ENCODE measurements around the gene SLC6A13.

The SLC6A13 gene

GRCh38 chr12:213527-213932 lies 49.1 kb downstream of the SLC6A13 start:
- no peak for DNase-seq

GRCh38 chr12:212715-213526 lies 49.7 kb downstream of the SLC6A13 start:
- DNase-seq, result no peak

DNA sequence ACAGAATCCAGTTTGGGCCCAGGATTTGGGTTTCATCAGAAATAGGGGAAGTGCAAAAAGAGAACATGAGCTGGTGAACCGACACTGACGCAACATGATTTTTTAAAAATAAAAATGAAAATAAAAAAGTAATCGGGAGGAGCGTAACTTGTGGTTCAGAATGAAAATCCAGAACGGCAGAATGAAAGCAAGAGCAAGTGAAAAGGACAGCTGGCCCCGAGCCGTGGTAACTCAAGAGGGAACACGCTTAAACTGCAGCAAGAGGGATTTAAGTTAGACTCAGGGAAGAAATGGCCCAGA lies 50.3 kb downstream of the SLC6A13 start:
- DNase-seq, result no peak

- DNase-seq, result no peak
These were observed 50.8 kb downstream of the SLC6A13 start for GRCh38 chr12:211639-212414.

GRCh38 chr12:211142-211465 lies 51.5 kb downstream of the SLC6A13 start:
- no peak for DNase-seq

- no peak for DNase-seq
These were observed 52.1 kb downstream of the SLC6A13 start for GRCh38 chr12:210277-211141.

DNA sequence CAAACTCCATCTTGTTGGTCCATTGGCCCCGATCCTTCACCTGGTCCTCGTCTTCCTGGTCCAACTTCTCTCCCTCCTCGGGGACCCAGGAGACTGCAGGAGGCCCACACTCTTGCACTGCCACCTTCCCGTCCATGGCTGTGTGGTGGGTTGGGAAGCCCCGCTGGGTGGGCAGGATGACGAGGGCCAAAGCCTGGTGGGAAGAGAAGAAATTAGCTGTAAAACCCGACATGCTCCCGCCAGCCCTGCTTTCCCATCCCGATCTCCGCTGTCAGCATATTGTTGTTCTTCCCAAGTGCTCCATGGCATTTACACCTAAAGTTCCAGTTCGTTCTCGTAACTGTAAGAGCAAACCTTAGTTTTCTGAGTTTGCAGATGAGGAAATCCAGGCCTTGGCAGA lies 52.8 kb downstream of the SLC6A13 start:
- DNase-seq, result no peak

DNA sequence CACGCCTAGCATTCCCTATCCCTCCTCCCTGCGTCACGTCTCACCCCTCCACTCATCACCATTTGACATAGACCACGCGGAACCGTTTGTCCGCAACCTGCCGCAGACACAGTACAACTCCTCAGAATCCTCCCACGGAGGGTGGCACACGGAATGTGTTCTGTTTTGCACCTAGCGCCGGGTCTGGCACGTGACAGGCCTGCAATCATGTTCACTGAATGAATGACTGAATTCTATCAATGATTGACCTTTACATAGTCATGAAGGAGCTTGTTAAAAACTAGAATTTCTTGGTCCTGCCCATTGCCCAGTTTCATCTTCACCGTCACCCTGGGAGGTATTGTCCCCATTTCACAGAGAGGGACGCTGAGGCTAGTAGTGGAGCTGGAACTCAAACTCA lies 53.4 kb downstream of the SLC6A13 start:
- DNase-seq, result no peak

DNA sequence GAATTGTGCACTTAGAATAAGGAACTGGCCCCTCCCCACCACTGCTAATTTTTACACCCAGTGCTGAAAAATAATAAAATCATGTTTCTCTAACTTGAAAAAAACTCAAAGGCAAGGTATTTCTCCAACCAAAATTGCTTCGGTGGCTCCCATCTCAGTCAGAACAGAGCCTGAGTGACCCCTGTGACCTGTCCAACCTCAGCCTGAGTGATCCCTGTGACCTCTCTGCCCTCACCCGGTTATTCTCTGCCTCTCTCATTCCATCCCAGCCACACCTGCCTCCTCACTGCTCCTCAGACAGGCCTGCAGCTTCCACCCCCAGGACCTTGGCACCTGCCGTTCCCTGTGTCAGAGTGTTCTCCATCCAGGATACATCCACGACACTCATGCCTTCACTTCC lies 53.8 kb downstream of the SLC6A13 start:
- no peak for DNase-seq

DNA sequence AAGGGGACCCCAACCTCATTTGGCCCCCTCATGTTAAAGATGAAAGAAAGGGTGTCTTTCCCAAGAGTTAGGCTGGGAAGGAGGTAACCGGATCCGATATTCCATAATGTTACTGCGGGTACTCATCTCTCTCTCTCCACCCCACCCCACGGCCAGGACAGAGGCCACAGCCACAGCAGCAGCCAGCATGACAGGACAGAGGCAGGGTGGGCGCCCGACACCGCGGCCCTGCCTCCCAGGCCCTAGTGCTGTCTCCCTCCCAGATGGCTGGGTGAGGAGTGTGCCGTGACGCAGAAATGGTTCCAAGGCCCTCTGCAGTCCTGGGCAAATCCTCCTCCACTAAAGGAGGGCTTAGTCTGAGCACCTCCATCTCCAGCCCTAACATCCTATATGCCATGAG lies 54.8 kb downstream of the SLC6A13 start:
- no peak for DNase-seq

DNA sequence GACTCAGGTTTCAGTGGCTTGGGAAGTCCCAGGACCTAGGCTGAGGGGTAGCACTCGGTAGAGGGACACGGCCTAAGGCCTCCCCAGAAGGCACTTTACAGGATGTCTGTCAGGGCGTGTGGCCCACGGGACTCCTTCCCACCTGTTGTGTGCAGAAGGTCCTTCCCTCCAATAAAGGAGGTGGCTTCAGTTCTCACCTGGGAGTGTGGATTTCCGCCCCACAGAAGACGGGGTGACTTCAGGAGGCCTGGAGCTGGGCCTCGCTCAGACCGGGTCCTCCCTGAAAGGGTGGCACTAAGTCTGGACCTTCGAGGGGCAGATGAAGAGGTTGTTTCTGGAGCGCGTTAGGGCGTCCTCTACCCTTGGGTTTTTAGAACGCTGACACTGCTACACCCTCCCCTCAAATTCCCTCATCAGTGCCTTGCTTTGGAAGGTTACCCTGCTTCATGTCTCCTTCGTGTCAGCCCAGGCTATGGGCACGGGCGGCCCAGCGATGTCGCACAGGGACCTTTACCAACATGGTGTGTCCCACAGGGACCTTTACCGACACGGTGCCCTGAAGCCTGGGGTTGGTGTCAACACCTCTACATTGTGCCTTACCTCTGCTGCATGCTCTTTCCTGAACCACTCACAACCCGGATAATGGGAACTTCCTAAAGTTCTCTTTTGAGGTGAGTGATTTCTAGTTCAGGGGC lies 55.7 kb downstream of the SLC6A13 start:
- no peak for DNase-seq

DNA sequence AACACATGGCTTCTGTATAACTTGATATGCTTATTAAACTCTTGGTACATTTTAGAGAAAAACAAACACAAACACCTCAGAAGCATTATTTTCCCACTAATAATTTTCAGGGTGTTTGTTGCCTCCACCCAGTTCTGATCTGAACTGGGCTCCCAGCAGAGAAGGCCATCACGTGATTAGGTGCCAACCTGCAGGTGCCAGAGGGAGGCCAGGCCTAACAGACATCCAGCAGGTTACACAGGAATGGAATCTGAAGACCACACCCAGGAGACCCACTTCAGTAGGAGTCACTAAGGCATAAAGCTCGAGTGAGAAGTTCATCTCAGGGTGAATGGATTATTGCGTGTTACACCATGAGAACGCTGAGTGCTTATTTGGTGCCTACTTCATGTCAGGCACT lies 57.6 kb downstream of the SLC6A13 start:
- DNase-seq, result no peak

DNA sequence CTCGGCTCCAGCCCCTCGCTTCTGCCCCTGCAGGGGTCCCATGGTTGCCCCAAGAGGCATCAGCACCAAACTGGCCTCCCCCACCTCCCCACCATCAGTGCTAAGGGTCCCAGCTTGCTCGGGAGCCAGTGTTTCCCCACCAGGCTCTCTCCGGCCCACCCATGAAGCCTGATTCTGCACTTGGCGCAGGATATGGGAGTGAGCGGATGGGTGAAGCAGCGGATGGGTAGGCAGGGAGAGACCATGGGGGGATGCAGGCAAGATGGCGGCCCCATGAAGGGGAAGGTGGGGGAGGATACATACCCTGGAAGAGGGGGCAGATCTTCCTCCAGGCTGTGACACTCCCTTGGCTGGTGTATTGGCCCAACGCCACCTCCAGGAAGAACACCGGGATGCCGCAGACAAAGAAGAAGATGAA lies 58.4 kb downstream of the SLC6A13 start:
- no peak for DNase-seq

DNA sequence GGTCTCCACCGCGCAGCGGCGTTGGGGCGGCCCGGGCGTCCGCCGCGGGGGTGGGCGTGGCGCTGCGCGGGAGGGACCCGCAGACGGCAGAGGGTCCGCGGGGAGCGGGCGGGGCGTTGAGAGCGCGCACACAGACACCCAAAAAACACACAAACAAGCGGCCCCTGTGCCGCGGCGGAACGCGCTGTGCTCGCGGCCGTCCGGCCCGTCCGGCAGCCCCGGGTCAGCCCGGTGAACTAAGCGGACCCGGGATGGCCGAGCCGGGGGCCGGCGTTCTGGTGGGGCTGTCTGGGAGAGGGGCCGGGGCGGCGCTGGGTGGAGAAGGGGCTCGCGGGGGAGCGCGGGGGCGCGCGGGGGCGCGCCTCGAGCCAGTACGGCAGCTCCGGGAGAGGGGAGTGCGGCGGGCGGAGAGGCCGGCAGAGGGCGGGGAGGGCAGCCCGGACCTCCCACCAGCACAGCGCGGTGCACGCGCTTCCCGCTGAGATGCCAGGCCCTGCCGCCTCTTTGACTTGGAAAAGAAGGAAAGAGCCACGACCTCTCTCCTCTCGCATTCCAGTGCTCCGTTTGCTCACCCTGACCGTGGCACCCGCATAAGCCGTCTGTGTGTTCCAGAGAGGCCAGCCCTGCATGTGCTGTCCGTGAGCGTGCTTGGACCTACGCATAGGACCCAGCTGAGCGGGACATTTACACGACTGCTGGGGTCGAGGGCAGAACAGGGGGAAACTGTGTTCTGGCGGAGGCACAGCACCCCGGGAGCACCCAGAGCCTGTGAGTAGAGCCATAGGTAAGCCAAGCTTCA lies 59.0 kb downstream of the SLC6A13 start:
- DNase-seq, result no peak

DNA sequence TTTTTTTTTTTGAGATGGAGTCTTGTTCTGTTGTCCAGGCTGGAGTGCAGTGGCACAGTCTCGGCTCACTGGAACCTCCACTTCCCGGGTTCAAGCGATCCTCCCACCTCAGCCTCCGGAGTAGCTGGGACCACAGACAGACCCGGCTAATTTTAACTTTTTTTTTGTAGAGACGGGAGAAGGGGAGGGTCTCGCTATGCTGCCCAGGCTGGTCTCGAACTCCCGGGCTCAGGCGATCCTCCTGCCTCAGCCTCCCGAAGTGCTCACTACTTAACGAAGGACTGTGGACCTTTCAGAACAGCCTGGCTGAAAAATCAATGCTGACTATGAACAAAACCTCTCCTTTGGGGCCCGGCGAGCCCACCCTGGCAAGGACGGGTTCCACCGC lies 59.6 kb downstream of the SLC6A13 start:
- DNase-seq, result no peak

DNA sequence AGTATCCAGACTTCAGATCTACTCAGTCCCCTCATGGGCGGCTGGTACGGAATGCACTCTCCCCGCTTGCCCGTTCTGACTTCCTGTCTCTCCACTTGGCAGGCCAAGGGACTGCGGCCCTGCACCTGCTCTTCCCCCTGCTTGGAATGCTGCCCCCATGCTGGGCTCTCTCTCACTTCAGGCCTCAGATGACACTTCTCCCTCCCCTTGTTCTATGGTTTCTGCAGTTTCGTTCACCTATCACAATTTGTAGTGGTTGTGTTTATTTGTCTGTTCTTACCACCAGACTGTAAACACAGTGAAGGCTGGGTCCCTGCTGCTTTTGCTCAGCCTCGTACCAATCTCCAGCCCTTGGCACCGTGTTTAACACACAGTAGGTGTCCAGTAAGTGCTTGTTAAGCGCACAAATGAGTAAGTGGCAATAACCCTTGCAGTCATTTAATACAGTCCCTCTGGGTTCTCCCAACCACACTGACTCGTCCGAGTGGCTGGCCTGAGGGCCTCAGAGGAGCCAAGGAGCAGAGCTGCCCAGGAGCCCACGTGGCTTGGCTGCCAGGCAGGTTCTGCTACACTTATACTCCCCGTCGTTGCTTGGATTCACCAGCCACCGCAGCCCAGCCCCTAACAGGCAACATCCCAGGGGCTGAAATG lies 60.4 kb downstream of the SLC6A13 start:
- no peak for DNase-seq

DNA sequence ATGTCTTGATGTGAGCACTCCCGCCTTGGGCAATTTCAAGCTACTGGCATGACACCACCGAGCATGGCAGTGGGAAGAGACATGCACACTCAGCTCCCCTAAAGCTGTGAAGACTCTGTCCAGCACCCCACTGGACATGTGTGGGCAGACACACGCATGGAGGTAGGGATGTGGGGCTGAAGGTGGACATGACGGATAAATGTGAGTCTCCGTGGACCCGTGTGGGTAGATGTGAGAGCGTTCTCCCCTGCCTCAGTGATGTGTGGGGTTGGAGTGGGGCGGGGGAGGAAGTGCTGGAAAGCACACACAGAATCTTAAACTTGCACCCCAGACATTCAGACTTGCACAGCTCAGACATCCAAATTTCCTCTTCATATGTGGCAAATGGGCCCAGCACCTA lies 61.3 kb downstream of the SLC6A13 start:
- no peak for DNase-seq

DNA sequence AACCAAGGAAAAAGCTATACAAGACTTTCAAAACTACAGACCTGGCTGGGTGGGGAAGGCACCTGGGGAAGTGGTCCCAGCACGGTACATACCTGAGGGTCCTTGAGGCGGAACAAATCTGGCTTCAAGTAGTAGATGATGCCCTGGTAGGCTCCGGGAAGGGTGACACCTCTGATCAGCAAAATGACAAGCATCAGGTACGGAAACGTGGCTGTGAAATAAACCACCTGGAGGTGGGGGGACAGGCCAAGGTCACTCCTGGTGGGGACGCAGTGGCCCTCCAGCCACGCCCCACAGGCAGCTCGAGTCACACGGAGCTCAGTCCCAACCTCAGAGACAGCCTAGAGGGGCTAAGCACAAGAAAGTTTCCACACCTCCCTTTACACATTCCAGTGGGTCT lies 63.9 kb downstream of the SLC6A13 start:
- DNase-seq, result no peak

DNA sequence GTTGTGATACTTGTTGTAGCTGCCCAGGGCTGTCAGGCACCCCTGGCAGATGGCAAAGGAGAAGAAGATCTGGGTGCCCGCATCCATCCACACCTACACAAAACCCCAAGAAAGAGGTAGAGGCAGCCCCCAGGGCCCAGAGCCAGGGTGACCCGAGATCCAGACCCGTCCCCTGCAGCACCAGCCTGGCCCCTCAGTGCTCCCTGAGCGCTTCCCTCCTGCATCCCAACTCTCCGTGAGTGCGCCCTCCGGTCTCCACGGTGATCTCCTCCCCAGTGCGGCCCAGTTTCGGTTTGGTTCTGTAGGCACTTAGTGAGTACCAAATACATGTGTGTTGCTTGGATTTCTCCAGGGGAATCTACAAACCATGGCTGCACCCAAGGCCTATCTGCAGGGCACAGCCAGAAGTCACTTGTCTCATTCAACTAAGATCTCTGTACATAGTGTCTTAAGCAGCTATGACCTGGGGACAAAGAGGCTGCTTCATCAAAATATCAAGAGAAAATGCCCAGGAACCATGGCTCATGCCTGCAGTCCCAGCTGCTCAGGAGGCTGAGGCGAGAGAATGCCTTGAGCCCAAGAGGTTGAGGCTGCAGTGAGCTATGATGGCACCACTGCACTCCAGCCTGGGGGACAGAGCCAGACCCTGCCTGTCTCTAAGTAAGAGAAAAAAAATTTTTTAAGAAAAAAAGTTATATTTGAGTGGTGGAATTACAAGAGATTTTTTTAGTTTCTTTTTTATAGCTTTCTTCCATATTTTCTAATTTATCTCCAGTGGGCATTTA lies 64.5 kb downstream of the SLC6A13 start:
- no peak for DNase-seq

DNA sequence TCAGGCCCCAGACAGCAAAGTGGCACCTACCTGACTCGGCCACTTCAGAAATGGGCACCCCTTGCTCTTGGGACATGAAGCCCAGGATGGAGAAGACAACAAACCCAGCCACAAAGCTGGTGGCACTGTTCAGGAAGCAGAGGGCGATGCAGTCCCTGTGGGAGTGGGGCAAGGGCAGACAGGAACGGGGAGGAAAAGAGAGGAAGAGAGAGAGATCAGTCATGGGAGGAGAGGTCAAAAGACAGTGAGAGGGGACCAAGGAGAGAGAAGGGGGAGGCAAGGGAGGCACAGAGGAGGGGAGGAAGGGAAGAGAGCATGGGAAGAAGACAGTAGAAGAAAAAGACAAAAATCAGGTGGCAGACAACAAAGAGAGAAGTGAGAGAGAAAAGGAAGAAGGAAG lies 65.3 kb downstream of the SLC6A13 start:
- DNase-seq, result no peak

GRCh38 chr12:196436-196835 lies 66.2 kb downstream of the SLC6A13 start:
- no peak for DNase-seq
